ENCODE results near the gene DCUN1D1.

GRCh38 chr3:182962166-182962565 is 18.2 kb downstream of the DCUN1D1 start:
- TF ChIP-seq, protein P1, sequence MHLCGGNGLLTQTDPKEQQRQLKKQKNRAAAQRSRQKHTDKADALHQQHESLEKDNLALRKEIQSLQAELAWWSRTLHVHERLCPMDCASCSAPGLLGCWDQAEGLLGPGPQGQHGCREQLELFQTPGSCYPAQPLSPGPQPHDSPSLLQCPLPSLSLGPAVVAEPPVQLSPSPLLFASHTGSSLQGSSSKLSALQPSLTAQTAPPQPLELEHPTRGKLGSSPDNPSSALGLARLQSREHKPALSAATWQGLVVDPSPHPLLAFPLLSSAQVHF (CRISPR knock-in tag; IDR thresholded peaks at IDR 0.05) = no peak
- TF ChIP-seq, protein P2, sequence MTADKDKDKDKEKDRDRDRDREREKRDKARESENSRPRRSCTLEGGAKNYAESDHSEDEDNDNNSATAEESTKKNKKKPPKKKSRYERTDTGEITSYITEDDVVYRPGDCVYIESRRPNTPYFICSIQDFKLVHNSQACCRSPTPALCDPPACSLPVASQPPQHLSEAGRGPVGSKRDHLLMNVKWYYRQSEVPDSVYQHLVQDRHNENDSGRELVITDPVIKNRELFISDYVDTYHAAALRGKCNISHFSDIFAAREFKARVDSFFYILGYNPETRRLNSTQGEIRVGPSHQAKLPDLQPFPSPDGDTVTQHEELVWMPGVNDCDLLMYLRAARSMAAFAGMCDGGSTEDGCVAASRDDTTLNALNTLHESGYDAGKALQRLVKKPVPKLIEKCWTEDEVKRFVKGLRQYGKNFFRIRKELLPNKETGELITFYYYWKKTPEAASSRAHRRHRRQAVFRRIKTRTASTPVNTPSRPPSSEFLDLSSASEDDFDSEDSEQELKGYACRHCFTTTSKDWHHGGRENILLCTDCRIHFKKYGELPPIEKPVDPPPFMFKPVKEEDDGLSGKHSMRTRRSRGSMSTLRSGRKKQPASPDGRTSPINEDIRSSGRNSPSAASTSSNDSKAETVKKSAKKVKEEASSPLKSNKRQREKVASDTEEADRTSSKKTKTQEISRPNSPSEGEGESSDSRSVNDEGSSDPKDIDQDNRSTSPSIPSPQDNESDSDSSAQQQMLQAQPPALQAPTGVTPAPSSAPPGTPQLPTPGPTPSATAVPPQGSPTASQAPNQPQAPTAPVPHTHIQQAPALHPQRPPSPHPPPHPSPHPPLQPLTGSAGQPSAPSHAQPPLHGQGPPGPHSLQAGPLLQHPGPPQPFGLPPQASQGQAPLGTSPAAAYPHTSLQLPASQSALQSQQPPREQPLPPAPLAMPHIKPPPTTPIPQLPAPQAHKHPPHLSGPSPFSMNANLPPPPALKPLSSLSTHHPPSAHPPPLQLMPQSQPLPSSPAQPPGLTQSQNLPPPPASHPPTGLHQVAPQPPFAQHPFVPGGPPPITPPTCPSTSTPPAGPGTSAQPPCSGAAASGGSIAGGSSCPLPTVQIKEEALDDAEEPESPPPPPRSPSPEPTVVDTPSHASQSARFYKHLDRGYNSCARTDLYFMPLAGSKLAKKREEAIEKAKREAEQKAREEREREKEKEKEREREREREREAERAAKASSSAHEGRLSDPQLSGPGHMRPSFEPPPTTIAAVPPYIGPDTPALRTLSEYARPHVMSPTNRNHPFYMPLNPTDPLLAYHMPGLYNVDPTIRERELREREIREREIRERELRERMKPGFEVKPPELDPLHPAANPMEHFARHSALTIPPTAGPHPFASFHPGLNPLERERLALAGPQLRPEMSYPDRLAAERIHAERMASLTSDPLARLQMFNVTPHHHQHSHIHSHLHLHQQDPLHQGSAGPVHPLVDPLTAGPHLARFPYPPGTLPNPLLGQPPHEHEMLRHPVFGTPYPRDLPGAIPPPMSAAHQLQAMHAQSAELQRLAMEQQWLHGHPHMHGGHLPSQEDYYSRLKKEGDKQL (CRISPR knock-in tag; IDR thresholded peaks at IDR 0.05; ENCODE audit: low read depth) = no peak
- TF ChIP-seq RFX5 (IDR thresholded peaks at IDR 0.05; ENCODE audit: low read depth, low read length) (no peak), ESRRA (CRISPR knock-in tag; IDR thresholded peaks at IDR 0.05; ENCODE audit: low read depth) (no peak)
